Stimulated activated CD8-positive, alpha-beta memory T cell treated with anti-CD3 and anti-CD28 coated beads, Interleukin-12 subunit alpha, Interleukin-12 subunit beta, amount 100 ng/mL, for 4 hours (primary cell): ENCODE results near the gene LRRC2.
"Not testable (repeated sequence)": the region's sequence is repeated elsewhere in the genome, so short reads cannot be mapped to it uniquely, and the experiment has no call there.

Experiments
- DNase-seq: peaks from one replicate; pipeline ENCODE4 v3.0.0-alpha.2; 2020; ENCODE audit warnings: low read depth

Gene LRRC2

DNA sequence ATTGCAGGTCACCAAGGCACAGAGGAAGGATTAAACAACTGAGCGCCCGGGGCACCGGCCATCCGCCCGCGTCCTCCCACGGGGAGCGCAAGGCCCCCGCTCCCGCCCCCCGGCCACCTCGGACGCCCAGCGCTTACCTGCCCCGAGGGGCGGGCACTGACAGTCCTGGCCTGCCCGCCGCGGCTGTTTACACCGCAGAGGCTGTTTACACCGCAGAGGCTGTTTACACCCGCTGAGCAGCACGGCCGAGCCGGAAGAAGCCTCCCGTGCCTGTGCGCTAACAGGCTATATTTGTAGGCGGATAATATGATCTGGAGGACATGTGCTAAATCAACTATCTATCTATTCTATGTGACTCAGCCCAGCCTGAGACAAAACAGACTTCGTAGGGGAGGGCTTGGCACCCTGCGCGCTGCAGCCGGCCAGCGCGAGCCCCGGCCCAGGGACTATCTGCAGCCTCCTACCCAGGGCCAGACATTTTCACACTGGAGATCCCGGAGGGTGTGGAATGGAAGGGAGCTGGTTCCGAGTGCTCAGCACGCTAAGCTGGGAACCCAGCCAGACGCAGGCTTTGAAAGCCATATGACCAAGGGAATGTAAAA lies at the start of gene LRRC2:
Gene LRRC2 (minus strand): TSS at position 263 of the 602 bp plus-strand sequence. CDS start 14,711 bp downstream, outside the sequence.
- no peak for DNase-seq

GRCh38 chr3:46615050-46615775 lies 49.1 kb upstream of the LRRC2 start:
- DNase-seq, result no peak

- no peak for DNase-seq
Measured at GRCh38 chr3:46614431-46614830, 48.3 kb upstream of the LRRC2 start.

DNA sequence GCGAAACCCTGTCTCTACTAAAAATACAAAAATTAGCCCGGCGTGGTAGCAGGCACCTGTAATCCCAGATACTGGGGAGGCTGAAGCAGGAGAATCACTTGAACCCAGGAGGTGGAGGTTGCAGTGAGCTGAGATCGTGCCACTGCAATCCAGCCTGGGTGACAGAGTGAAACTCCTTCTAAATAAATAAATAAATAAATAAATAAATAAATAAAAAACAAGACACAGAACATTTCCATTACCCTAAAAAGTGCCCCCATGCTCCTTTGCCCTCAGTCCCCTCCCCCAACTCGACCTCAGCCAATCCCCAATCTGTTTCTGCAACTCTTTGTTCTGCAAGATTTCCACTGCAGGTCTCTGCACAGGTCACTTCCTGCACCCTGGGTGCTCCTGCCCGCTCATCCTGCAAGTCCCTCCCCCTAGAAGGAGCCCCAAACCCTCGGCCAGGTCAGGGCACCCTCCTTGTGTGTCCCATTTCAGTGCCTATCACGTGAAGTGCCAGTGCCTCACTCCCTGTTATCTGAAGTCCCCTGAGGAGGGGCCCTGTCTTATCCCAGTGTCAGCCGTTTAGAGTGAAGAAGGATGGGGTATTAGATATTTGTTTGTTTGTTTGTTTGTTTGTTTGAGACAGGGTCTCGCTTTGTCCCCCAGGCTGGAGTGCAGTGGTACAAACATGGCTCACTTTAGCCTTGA lies 47.4 kb upstream of the LRRC2 start:
- no peak for DNase-seq

- no peak for DNase-seq
Measured at GRCh38 chr3:46612324-46612723, 46.2 kb upstream of the LRRC2 start, which contains the start of gene FAM240A. FAM240A (plus strand) TSS chr3:46612525; CDS start chr3:46612684, 159 bp downstream.

- DNase-seq, result no peak
Measured at GRCh38 chr3:46609944-46610722, 44.0 kb upstream of the LRRC2 start.

DNA sequence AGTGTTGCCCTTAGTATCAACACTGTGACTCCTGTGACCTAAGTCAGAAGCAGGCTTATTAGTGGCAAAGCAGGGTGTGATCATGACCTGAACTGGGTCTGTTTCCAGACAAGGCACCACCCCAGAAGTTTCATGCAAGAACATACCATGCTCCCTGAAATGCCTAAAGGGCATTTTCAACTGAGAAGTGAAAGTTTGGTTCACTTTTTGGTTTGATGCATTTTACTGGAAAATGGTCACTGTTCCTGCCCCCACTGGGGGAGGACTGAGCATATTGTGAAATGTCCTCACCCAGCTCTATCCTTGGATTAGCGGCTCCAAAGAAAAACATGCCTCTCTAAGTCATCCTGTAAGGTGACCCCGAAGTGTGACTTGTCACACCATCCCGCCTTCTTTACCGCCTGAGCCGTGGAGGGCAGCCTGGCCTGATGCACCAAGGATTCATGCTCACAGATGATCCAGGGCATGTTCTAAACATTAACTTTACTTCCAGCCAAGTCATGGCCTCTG lies 43.2 kb upstream of the LRRC2 start:
- no peak for DNase-seq

DNA sequence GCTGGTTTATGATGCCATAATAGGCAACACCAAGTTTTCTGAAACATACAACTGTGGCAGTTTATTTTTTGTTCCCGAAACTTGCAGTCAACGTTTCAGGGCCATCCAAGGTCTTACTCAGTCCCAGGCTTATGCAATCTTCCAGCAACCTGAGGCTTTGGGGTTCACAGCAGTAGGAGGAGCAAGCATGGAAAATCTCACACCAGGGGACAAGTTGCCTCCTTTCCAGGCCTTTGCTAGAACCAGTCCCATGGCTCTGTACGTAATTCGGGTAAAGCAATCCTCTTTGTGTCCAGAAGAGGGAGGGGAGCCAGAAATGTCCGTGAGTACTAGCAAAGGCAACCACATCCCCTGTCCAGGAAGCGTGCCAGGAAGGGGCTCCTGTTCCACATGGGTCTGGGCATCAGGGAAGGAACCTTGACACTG lies 41.5 kb upstream of the LRRC2 start:
- DNase-seq, result no peak

DNA sequence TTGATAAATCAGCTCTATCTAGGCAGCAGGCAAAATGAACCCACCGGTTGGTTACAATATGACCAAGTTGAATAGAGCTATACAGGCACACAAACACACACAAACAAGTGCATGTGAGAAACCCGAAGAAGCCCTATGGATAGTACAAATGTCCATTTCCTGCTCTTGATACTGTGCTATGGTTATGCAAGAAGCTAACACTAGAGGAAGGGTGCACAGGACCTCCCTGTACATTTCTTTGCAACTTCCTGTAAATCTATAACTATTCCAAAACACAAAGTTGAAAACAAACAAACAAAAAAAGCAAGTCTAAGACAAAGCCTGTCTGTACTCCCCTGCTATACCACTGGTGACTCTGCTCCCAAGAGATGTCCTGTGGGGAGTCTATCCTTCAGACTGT lies 38.0 kb upstream of the LRRC2 start:
- DNase-seq, result no peak

DNA sequence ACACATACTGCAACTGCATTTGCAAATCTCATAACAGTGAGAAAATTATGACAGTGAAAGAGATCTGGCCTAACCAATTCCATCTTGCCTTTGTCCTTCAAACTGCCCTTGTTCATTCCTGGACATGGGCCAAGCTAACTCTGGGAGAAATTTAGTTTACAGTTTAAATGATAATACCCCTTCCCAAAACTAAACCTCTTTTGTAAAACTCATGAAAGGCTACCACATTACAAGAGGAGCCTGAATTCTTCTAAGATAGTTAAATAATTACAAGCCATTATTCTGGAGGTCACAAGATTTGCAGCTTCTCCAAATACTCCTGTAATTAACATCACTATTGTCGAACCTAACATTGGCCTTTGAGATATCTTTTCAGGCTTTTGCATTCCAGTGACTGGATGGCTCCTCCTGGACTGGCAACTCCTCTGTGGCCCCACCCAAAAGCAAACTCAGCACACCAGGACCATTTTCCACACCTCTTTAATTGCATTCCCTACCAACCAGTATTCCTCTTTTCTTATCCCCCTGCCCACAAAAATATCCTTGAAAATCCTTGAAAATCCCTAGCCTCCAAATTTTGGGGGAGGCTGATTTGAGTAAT lies 37.4 kb upstream of the LRRC2 start:
- DNase-seq, result no peak

- DNase-seq, result no peak
Measured at GRCh38 chr3:46599590-46599989, 33.5 kb upstream of the LRRC2 start.

- no peak for DNase-seq
Measured at GRCh38 chr3:46595819-46596314, 29.8 kb upstream of the LRRC2 start.

DNA sequence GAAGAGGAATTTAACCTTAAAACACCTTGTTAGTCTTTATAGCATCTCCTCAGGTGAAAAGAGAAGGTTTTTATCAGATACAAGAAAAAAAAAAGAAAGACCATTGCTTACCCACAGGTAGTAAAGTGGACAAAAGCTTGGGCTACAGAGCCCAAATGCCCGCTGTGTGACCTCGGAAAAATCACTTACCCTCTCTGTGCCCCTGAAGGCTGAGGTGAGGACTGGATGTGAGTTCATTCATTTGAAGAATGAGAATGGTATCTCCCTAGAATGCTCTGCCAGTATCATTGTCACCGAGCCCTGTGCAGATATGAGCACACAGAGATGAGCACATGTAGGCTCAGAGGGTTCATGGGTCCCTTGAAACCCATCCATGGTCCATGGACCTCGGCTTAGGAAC lies 28.6 kb upstream of the LRRC2 start:
- DNase-seq, result no peak

GRCh38 chr3:46593979-46594378 lies 27.9 kb upstream of the LRRC2 start:
- no peak for DNase-seq

DNA sequence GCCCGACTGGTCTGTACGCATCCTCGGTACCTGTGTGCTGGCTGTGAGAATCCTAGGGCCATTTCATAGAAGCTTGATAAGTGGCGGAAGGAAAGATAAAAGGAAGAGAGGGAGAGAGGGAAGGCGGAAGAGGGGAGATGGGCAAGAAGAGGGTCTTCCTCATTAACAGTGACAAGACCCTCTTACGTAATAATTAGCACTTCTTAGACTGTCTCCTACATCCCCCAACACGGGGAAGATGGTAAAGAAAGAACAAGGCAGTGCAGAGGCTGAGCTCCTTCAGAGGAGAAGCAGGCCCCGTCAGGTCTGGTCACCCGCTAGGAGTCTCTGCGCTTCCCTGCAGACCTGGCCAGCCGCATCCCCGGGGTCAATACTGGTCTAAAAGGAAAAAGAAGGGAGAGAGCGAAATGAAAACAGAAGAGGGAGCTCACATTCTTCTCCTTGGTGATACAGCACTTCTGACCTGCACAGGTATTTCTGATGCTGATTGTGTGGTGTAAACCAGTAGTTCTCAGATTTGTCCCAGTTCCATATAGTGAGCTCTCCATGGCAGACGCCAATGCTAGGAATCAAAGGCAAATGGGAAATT lies 27.3 kb upstream of the LRRC2 start:
- DNase-seq, result no peak

DNA sequence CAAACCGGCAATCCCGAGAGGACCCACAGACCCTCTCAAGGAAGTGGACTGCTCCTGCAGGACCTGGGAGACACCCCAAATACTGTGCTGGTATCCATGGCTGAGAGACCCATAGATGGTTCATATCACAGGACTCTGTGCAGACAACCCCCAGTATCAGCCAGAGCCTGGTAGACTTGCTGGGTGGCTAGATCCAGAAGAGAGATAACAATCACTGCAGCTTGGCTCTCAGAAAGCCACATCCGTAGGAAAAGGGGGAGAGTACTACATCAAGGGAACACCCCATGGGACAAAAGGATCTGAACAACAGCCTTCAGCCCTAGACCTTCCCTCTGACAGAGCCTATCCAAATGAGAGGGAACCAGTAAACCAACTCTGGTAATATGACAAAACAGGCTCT lies 21.2 kb upstream of the LRRC2 start:
- not testable (repeated sequence) for DNase-seq

DNA sequence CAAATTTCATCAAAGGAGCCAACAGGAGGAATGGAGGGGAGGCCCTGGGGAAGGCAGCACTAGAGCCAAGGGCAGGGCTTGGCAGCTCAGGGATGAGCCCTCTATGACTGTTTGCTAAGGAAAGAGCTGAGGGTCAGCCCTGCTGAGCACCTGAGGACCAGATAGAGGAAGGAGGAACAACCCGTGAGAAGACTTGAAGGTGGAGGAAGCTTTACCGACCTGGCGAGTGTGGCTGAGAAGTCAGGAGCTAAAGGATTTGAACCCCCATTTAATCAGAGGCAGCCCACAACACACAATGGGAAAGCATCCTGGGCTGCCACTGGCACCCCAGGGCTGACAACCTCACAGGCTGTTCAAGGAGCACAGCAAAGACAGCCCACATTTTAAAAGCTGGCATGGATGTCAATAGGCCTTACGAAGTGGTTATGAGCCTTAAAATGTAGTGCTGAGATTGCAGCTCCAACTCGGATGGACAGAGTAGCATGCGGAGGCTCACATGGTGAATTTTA lies 20.7 kb upstream of the LRRC2 start:
- DNase-seq, result no peak

GRCh38 chr3:46585799-46586693 lies 19.9 kb upstream of the LRRC2 start:
- DNase-seq, result no peak

DNA sequence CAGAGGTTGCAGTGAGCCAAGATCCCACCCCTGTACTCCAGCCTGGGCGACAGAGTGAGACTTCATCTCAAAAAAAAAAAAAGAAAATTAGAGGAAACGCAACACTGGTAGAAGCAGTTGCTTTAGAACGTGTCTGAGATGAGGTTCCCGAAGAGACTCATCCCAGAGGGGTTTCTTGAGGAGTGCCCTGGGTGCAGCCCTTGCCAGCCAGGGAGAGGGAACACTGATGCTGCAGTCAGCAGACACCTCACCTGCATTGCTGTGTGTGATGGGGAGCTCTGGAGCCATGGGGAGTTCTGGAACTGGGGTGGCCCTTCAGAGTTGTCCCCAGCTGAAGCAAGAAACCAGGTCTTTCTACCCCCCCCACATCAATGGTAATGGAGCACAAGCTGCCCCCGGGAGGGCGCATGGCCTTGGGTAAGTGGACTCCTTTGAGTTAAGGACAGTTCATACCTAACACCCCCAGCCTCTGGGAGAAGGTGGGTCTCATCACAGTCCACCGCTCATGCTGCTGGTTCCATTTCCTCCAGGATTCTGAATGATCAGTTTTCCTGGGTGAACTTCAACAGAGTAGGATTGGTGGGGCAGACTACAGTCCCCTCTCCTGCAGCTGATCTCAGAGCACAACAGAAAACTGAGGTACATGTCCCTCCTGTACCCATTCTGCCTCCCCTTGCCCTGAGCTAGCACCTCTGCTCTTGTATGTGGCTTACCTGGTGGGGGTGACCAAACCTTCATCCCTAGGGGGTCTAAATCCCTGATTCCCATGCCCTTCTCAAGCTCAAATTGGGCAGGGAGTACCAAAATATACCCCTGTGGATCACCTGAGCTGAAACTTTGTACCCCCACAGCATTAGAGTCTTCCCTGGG lies 18.7 kb upstream of the LRRC2 start:
- no peak for DNase-seq
